IMR-90 (cell line): ENCODE results near the gene ADAMTS20. TPM values are rescaled to one million over a fixed set of nuclear protein-coding genes. Genes with fewer than 3 reads are reported as not detected.

Experiments used
- ATAC-seq: fragments of 200-7000 bp; cut with Tn5 transposase; 2 replicates; pipeline ENCODE4 v1.9.1; 2020; ENCODE audit warnings: low read depth, mild to moderate bottlenecking, moderate library complexity
- BruUV-seq: library from RNA; stranded (reverse); fragments of 400-500 nt; replicated peaks from 2 replicates; lab custom pipeline; 2021; lab: Mats Ljungman, UMichigan
- CTCF ChIA-PET: fragments of 300-600 bp; formaldehyde crosslinking; extraction: SDS; loops from one replicate; lab custom pipeline; 2021; ENCODE audit warnings: antibody characterized with exemption; lab: Yijun Ruan, JAX
- POLR2A ChIA-PET: fragments of 300-600 bp; sonication (Branson Sonifier 250); formaldehyde crosslinking; loops from one replicate; lab custom pipeline; 2022; ENCODE audit warnings: antibody characterized with exemption; ENCODE audit not compliant: unreplicated experiment; lab: Charles Lee
- DNase-seq: peaks from one replicate; pipeline ENCODE4 v3.0.0; 2013
- H2AFZ ChIP-seq: replicated peaks from 2 replicates; pipeline ENCODE3; 2013; ENCODE audit warnings: low read length, mild to moderate bottlenecking; ENCODE audit not compliant: poor library complexity
- H2AK5ac ChIP-seq: 2 replicates; pipeline ENCODE4 v1.6.1; 2013; ENCODE audit warnings: low read depth, low read length, inconsistent platforms
- H2AK9ac ChIP-seq: replicated peaks from 2 replicates; pipeline ENCODE3; 2013; ENCODE audit warnings: mild to moderate bottlenecking, low read depth, low read length, moderate library complexity; ENCODE audit not compliant: poor library complexity
- H2BK120ac ChIP-seq: 2 replicates; pipeline ENCODE4 v1.6.1; 2013; ENCODE audit warnings: low read depth, low read length, inconsistent platforms
- H2BK15ac ChIP-seq: 3 replicates; pipeline ENCODE4 v1.6.1; 2013; ENCODE audit warnings: low read depth, low read length, inconsistent platforms
- H2BK20ac ChIP-seq: 2 replicates; pipeline ENCODE4 v1.6.1; 2013; ENCODE audit warnings: low read depth, mild to moderate bottlenecking, inconsistent platforms, low read length, moderate library complexity
- H2BK5ac ChIP-seq: 2 replicates; pipeline ENCODE4 v1.6.1; 2013; ENCODE audit warnings: mild to moderate bottlenecking, low read depth, low read length, inconsistent platforms; ENCODE audit not compliant: poor library complexity, severe bottlenecking
- H3K14ac ChIP-seq: replicated peaks from 2 replicates; pipeline ENCODE4 v1.6.1; 2013; ENCODE audit warnings: low read depth, low read length, inconsistent platforms
- H3K18ac ChIP-seq: 2 replicates; pipeline ENCODE4 v1.6.1; 2013; ENCODE audit warnings: low read depth, low read length, control low read depth
- H3K23ac ChIP-seq: 2 replicates; pipeline ENCODE4 v1.6.1; 2013; ENCODE audit warnings: low read depth, low read length, inconsistent platforms
- H3K27ac ChIP-seq: 2 replicates; pipeline ENCODE4 v1.5.1; 2013; ENCODE audit warnings: mild to moderate bottlenecking, control low read depth, low read length; ENCODE audit not compliant: insufficient read depth
- H3K27me3 ChIP-seq: 2 replicates; pipeline ENCODE4 v1.6.1; 2013; ENCODE audit warnings: low read length; ENCODE audit not compliant: control insufficient read depth, insufficient read depth
- H3K36me3 ChIP-seq: 2 replicates; pipeline ENCODE4 v1.6.1; 2013; ENCODE audit warnings: low read length, mixed read lengths; ENCODE audit not compliant: control insufficient read depth, insufficient read depth
- H3K4ac ChIP-seq: 2 replicates; pipeline ENCODE4 v1.6.1; 2013; ENCODE audit warnings: low read depth, low read length, inconsistent platforms
- H3K4me1 ChIP-seq: 2 replicates; pipeline ENCODE4 v1.6.1; 2013; ENCODE audit warnings: low read length, mixed read lengths; ENCODE audit not compliant: control insufficient read depth, insufficient read depth
- H3K4me2 ChIP-seq: 2 replicates; pipeline ENCODE4 v1.6.1; 2013; ENCODE audit warnings: low read depth, mild to moderate bottlenecking, control low read depth, low read length, moderate library complexity
- H3K4me3 ChIP-seq: 2 replicates; pipeline ENCODE4 v1.5.1; 2013; ENCODE audit warnings: low read depth, mild to moderate bottlenecking, control low read depth, low read length, moderate library complexity; ENCODE audit not compliant: insufficient read depth
- H3K56ac ChIP-seq: 2 replicates; pipeline ENCODE4 v1.6.1; 2013; ENCODE audit warnings: low read length, inconsistent platforms; ENCODE audit not compliant: insufficient read depth; ENCODE audit errors: extremely low read depth
- H3K79me1 ChIP-seq, 2 experiments: 2 replicates each; pipeline ENCODE4 v1.6.1; 2013; ENCODE audit warnings: low read length in 2 of 2, inconsistent platforms in 1 of 2, low read depth in 1 of 2
- H3K9ac ChIP-seq: 2 replicates; pipeline ENCODE4 v1.6.1; 2013; ENCODE audit warnings: low read depth, low read length, control low read depth
- H3K9me1 ChIP-seq: 2 replicates; pipeline ENCODE4 v1.6.1; 2013; ENCODE audit warnings: low read length, inconsistent platforms; ENCODE audit not compliant: insufficient read depth
- H3K9me3 ChIP-seq: 2 replicates; pipeline ENCODE4 v1.6.1; 2013; ENCODE audit warnings: low read length; ENCODE audit not compliant: control insufficient read depth, insufficient read depth
- H4K20me1 ChIP-seq: 2 replicates; pipeline ENCODE4 v1.6.1; 2013; ENCODE audit warnings: low read length, inconsistent platforms; ENCODE audit not compliant: insufficient read depth
- H4K5ac ChIP-seq: 2 replicates; pipeline ENCODE4 v1.6.1; 2013; ENCODE audit warnings: mild to moderate bottlenecking, low read depth, low read length, control low read depth
- H4K8ac ChIP-seq, 2 experiments: 2 replicates each; pipeline ENCODE4 v1.6.1; 2013; ENCODE audit warnings: low read depth in 2 of 2, low read length in 2 of 2, control low read depth in 1 of 2, inconsistent platforms in 1 of 2
- H4K91ac ChIP-seq: 2 replicates; pipeline ENCODE4 v1.6.1; 2013; ENCODE audit warnings: low read depth, low read length, inconsistent platforms; ENCODE audit not compliant: insufficient read depth
- BHLHE40 ChIP-seq: fragments of 150-350 bp; IDR thresholded peaks from 2 replicates; pipeline ENCODE4 v1.6.1; 2016; ENCODE audit warnings: mild to moderate bottlenecking, low read depth, low read length
- CHD1 ChIP-seq: IDR thresholded peaks from 2 replicates; pipeline ENCODE4 v1.6.1; 2012; ENCODE audit warnings: low read depth, low read length, improper control_type of control experiment
- CTCF ChIP-seq: conservative IDR thresholded peaks from 2 replicates; pipeline ENCODE4 v1.5.1; 2012; ENCODE audit warnings: mild to moderate bottlenecking, low read depth, low read length, improper control_type of control experiment
- ELK1 ChIP-seq: fragments of 150-350 bp; IDR thresholded peaks from 2 replicates; pipeline ENCODE4 v1.6.1; 2016; ENCODE audit warnings: low read depth, mild to moderate bottlenecking, low read length, moderate library complexity, borderline replicate concordance
- FOS ChIP-seq: fragments of 150-350 bp; IDR thresholded peaks from 2 replicates; pipeline ENCODE4 v1.6.1; 2016; ENCODE audit warnings: low read depth, low read length
- MAFK ChIP-seq: IDR thresholded peaks from 2 replicates; pipeline ENCODE4 v1.6.1; 2012; ENCODE audit warnings: low read depth, low read length, improper control_type of control experiment
- MAZ ChIP-seq: IDR thresholded peaks from 2 replicates; pipeline ENCODE4 v1.6.1; 2012; ENCODE audit warnings: low read depth, mild to moderate bottlenecking, low read length, improper control_type of control experiment, moderate library complexity, borderline replicate concordance
- MXI1 ChIP-seq: IDR thresholded peaks from 2 replicates; pipeline ENCODE4 v1.6.1; 2012; ENCODE audit warnings: low read depth, mild to moderate bottlenecking, low read length, moderate library complexity, borderline replicate concordance
- NFE2L2 ChIP-seq: fragments of 150-350 bp; IDR thresholded peaks from 2 replicates; pipeline ENCODE4 v1.6.1; 2016; ENCODE audit warnings: low read depth, mild to moderate bottlenecking, low read length
- POLR2A ChIP-seq: IDR thresholded peaks from 2 replicates; pipeline ENCODE4 v1.6.1; 2012; ENCODE audit warnings: mild to moderate bottlenecking, low read depth, low read length
- RAD21 ChIP-seq: IDR thresholded peaks from 2 replicates; pipeline ENCODE4 v1.6.1; 2012; ENCODE audit warnings: low read length, improper control_type of control experiment
- RCOR1 ChIP-seq: IDR thresholded peaks from 2 replicates; pipeline ENCODE4 v1.6.1; 2012; ENCODE audit warnings: mild to moderate bottlenecking, low read length, improper control_type of control experiment; ENCODE audit not compliant: insufficient replicate concordance
- RFX5 ChIP-seq: IDR thresholded peaks from 2 replicates; pipeline ENCODE4 v1.8.0; 2012; ENCODE audit warnings: low read depth, mild to moderate bottlenecking, low read length, moderate library complexity
- SMC3 ChIP-seq: fragments of 150-350 bp; IDR thresholded peaks from 2 replicates; pipeline ENCODE4 v1.6.1; 2016; ENCODE audit warnings: low read depth, mild to moderate bottlenecking, antibody characterized with exemption, low read length, moderate library complexity
- USF2 ChIP-seq: fragments of 150-350 bp; IDR thresholded peaks from 2 replicates; pipeline ENCODE4 v1.6.1; 2017; ENCODE audit warnings: mild to moderate bottlenecking, antibody characterized with exemption, low read length, low read depth
- WGBS, 2 experiments: methylation state at CpG; one replicate each; pipeline versions ENCODE4 v1.1.5 to v1.1.7; 2013; ENCODE audit warnings: missing lambda C conversion rate in 2 of 2; ENCODE audit not compliant: insufficient read length in 1 of 2; ENCODE audit errors: extremely low coverage in 2 of 2; 5-methylcytosine and 5-hydroxymethylcytosine counted together
- dilution Hi-C: fragments of 300-500 bp; cut with HindIII; formaldehyde crosslinking; loops from one replicate; pipeline ENCODE4 v1.14.3; 2018; ENCODE audit warnings: low sequenced_read_pairs; ENCODE audit not compliant: unreplicated experiment
- in situ Hi-C: fragments of 300-500 bp; cut with MboI; formaldehyde crosslinking; loops from 3 replicates; pipeline ENCODE4 v1.14.3; 2019; ENCODE audit warnings: low sequenced_read_pairs, inconsistent platforms, mixed read lengths
- intact Hi-C: fragments of 100-400 bp; cut with micrococcal nuclease; formaldehyde crosslinking; loops from 2 replicates; pipeline ENCODE4 v1.10.0; 2022
- polyA plus RNA-seq, 3 experiments: library from polyadenylated mRNA; depleted of rRNA; stranded (reverse); fragments of >200 nt; gene quantifications; 2 replicates each; pipeline ENCODE4 v1.2.3, GENCODE V29; 2012; ENCODE audit warnings: low replicate concordance in 1 of 3
- total RNA-seq: library from RNA; depleted of rRNA; stranded (reverse); fragments of >200 nt; gene quantifications from 2 replicates; pipeline ENCODE4 v1.2.3, GENCODE V29; 2012

The ADAMTS20 gene
- total and polyA plus RNA-seq, 2 of the 4 experiments (the other 2 are of a cell fraction) = not detected

- CTCF ChIA-PET = no interaction called here
- Histone ChIP-seq H3K9me1 (peaks cover 4% of the 10 kb centered on the region; the same call in 1 of the 2 replicates), H2AK9ac (no peak overlapping the region), H2AK5ac (no peak overlapping the region), H3K4ac (peak overlapping the region; percentile 66; the same call in 1 of the 2 replicates), H2AFZ (no peak overlapping the region), H2BK5ac (peak overlapping the region; percentile 93), H2BK15ac (no peak overlapping the region), H3K36me3 (no peaks in the 10 kb centered on the region), H4K20me1 (no peaks in the 10 kb centered on the region), H3K23ac (peak overlapping the region; percentile 38; the same call in 1 of the 2 replicates), H3K4me2 (no peak overlapping the region; the same call in 1 of the 2 replicates), H4K8ac (peak overlapping the region in 1 of 2 experiments; percentile 59; a peak in 1 of 4 replicates), H3K14ac (peak overlapping the region; percentile 54; the same call in 1 of the 2 replicates), H4K5ac (peak overlapping the region; percentile 84; the same call in 1 of the 2 replicates), H3K4me1 (peaks cover 7% of the 10 kb centered on the region), H3K18ac (peak overlapping the region; percentile 93; the same call in 1 of the 2 replicates), H3K56ac (0 out of 2 replicates have a peak overlapping the region, but pooled peaks have one; percentile 4), H3K27ac (no peak overlapping the region), H2BK20ac (peak overlapping the region; percentile 62; the same call in 1 of the 2 replicates), H2BK120ac (peak overlapping the region; percentile 79), H3K4me3 (no peak overlapping the region), H3K79me1 (no peaks in the 10 kb centered on the region), H4K91ac (peak overlapping the region; percentile 6; the same call in 1 of the 2 replicates), H3K9me3 (peaks cover 3% of the 10 kb centered on the region), H3K27me3 (no peaks in the 10 kb centered on the region), H3K9ac (no peak overlapping the region; the same call in 1 of the 2 replicates)
- DNase-seq = no peak
- dilution Hi-C loops = no loop called here
- no CpG with 5 or more reads among the region's 2 CpGs for WGBS, 2 experiments
- in situ Hi-C loops = loop anchor here (5.0 to 10.0 kb wide), 2 partner anchors 51 to 749 kb away; partner anchors contain the start of gene PRICKLE1
- no TSS peak for BruUV-seq
- POLR2A ChIA-PET = interaction anchor here (0.5 kb wide), 1 partner anchor 471 kb away, joined by 3 read pairs; no protein-coding TSS in a partner anchor
- ATAC-seq = no peak
- intact Hi-C loops = loop anchor here (10.0 kb wide), 4 partner anchors 279 to 999 kb away; no protein-coding TSS in a partner anchor
- TF ChIP-seq RAD21 (no peak), POLR2A (no peak), BHLHE40 (no peak), USF2 (no peak), CHD1 (no peak), NFE2L2 (no peak), MAFK (no peak), ELK1 (no peak), SMC3 (no peak), MXI1 (no peak), FOS (no peak), RFX5 (no peak), MAZ (no peak), CTCF (no peak), RCOR1 (no peak)
These were observed 218.4 kb downstream of the ADAMTS20 start for GRCh38 chr12:43333644-43334043.
